ENCODE results near the gene DNAH10. TPM values are rescaled to one million over a fixed set of nuclear protein-coding genes. Genes with fewer than 3 reads are reported as not detected.

Gene DNAH10
- total RNA-seq, 1 experiment from 2014 or later = 0.17 TPM

DNA sequence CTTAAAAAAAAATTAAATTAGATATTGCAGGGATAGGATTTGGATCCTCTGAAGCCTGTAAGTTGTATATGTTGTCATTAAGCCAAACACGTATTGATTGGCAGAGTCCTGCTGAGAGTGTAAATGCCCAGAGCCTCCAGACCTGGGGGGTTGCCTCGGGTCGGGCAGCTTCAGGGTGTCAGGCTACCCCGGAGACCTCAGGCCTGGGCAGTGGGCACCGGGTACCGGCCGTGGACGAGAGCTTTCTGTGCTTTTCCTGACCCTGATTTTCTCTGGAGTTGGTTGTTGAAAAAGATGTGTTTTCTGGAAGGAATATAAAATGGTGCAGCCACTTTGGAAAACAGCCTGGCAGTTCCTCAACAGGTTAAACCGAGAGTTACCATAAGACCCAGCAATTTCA lies 96.1 kb downstream of the DNAH10 start:
- Mint-ChIP-seq H3K36me3 (ENCODE audit: insufficient read depth in 1 of 3, low read depth in 3 of 3) (no peaks in the 10 kb centered on the region), H3K4me3 (no peak overlapping the region), H3K27ac (no peak overlapping the region), H3K4me1 (no peaks in the 10 kb centered on the region), H3K27me3 (ENCODE audit: low read depth) (peaks cover 62% of the 10 kb centered on the region), H3K9me3 (no peaks in the 10 kb centered on the region; a peak in 1 of 5 replicates)
- H2BK120ac ChIP-seq (ENCODE audit: low read depth, low read length, poor library complexity, severe bottlenecking) = no peak overlapping the region
- H3K23ac ChIP-seq (ENCODE audit: insufficient read length, low read depth, low read length) = no peak overlapping the region
- H3K4me1 ChIP-seq (ENCODE audit: insufficient read depth, low read length) = no peaks in the 10 kb centered on the region
- no peak overlapping the region for H3K56ac ChIP-seq (ENCODE audit: insufficient read length, low read depth, low read length)
- no peaks in the 10 kb centered on the region for H3K79me1 ChIP-seq (ENCODE audit: insufficient read depth, low read depth, low read length, poor library complexity, severe bottlenecking)
- H3K79me2 ChIP-seq (ENCODE audit: insufficient read depth, low read length) = no peaks in the 10 kb centered on the region
- H4K8ac ChIP-seq (replicated peaks; ENCODE audit: insufficient read length, low read depth, low read length) = no peak overlapping the region
- no peak overlapping the region for H3K4me2 ChIP-seq (ENCODE audit: insufficient read depth, insufficient read length, low read length)
- DNase-seq = no peak
- H2AK5ac ChIP-seq (ENCODE audit: insufficient read length, low read length) = no peak overlapping the region
- H4K5ac ChIP-seq (ENCODE audit: insufficient read length, low read depth, low read length) = no peak overlapping the region
- no peaks in the 10 kb centered on the region for H3K23me2 ChIP-seq (ENCODE audit: insufficient read length, low read depth, low read length, poor library complexity, severe bottlenecking)
- H2BK5ac ChIP-seq (ENCODE audit: insufficient read length, low read length) = no peak overlapping the region
- H2BK20ac ChIP-seq (ENCODE audit: low read depth, low read length, poor library complexity, severe bottlenecking) = no peak overlapping the region
- H2AFZ ChIP-seq (ENCODE audit: low read length) = no peak overlapping the region
- no peak overlapping the region for H3K4ac ChIP-seq (ENCODE audit: low read depth, low read length)
- no peaks in the 10 kb centered on the region for H3K9me3 ChIP-seq (ENCODE audit: control insufficient read depth, low read depth, low read length)
- no peak overlapping the region for H3K18ac ChIP-seq (ENCODE audit: insufficient read length, low read depth, low read length)
- H2BK12ac ChIP-seq (ENCODE audit: insufficient read length, low read depth, low read length) = no peak overlapping the region
- no peak overlapping the region for H3K27ac ChIP-seq (ENCODE audit: insufficient read length, low read depth, low read length)
- H3K14ac ChIP-seq (ENCODE audit: insufficient read depth, low read length) = no peak overlapping the region
- H3T11ph ChIP-seq (ENCODE audit: low read length) = no peak overlapping the region
- H2BK15ac ChIP-seq (ENCODE audit: low read depth, low read length) = no peak overlapping the region
- H4K91ac ChIP-seq (ENCODE audit: insufficient read length, low read depth, low read length) = no peak overlapping the region
- no CpG with 5 or more reads among the region's 9 CpGs for WGBS (ENCODE audit: extremely low coverage, insufficient read length, low lambda C conversion rate)
- no peaks in the 10 kb centered on the region for H4K20me1 ChIP-seq (ENCODE audit: control insufficient read depth, insufficient read depth, insufficient read length)
- no peaks in the 10 kb centered on the region for H3K27me3 ChIP-seq (ENCODE audit: insufficient read depth, low read length)
- H3K9ac ChIP-seq (ENCODE audit: extremely low read depth, insufficient read length, low read length) = no peak overlapping the region
- TF ChIP-seq, protein P1, sequence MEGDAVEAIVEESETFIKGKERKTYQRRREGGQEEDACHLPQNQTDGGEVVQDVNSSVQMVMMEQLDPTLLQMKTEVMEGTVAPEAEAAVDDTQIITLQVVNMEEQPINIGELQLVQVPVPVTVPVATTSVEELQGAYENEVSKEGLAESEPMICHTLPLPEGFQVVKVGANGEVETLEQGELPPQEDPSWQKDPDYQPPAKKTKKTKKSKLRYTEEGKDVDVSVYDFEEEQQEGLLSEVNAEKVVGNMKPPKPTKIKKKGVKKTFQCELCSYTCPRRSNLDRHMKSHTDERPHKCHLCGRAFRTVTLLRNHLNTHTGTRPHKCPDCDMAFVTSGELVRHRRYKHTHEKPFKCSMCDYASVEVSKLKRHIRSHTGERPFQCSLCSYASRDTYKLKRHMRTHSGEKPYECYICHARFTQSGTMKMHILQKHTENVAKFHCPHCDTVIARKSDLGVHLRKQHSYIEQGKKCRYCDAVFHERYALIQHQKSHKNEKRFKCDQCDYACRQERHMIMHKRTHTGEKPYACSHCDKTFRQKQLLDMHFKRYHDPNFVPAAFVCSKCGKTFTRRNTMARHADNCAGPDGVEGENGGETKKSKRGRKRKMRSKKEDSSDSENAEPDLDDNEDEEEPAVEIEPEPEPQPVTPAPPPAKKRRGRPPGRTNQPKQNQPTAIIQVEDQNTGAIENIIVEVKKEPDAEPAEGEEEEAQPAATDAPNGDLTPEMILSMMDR (conservative IDR thresholded peaks at IDR 0.05) = no peak

Measured in H9 (cell line).